NB4 (cell line): ENCODE measurements around the gene CPNE2.

ENCODE experiments used
- CTCF ChIP-seq: IDR thresholded peaks from one replicate; pipeline ENCODE4 v1.5.1; 2012; ENCODE audit warnings: low read depth, low read length
- MAX ChIP-seq: IDR thresholded peaks from 2 replicates; pipeline ENCODE4 v1.6.1; 2011; ENCODE audit warnings: low read depth, low read length
- POLR2A ChIP-seq: IDR thresholded peaks from 2 replicates; pipeline ENCODE4 v1.6.1; 2011; ENCODE audit warnings: mild to moderate bottlenecking; ENCODE audit not compliant: insufficient read length; ENCODE audit errors: extremely low read depth

DNA sequence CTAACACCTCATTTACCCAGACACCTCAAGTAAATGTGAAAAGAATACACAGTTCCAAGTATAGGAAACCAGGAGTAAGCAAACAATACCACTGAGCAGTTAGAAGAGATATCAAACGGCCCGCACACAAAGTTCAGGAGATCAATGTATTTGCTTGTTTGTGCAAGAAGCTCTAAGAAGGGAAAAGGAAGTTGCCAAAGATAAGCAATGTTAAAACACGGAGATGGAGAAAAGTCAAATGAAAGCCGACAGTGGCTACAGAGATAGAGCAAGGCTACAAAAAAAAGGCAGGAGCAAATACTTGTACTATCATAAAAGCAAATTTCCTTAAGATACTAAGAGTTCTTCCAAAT, 63.9 kb downstream of the CPNE2 start:
- no peak for TF ChIP-seq CTCF
- no peak for TF ChIP-seq POLR2A
- no peak for TF ChIP-seq MAX
